ENCODE measurements around the gene HERPUD1. TPM values are rescaled to one million over a fixed set of nuclear protein-coding genes. Genes with fewer than 3 reads are reported as not detected.

HERPUD1 gene
- total RNA-seq, 1 experiment from 2014 or later = 45.2 TPM

- H3K36me3 ChIP-seq (ENCODE audit: control insufficient read depth, insufficient read depth, low read length) = no peaks in the 10 kb centered on the region
- ChIA-PET POLR2A (interaction anchor here (0.7 kb wide), 1 partner anchor 74 kb away, joined by 3 read pairs; no protein-coding TSS in a partner anchor), CTCF (no interaction called here)
- no peak for ATAC-seq
- intact Hi-C loops (cut with micrococcal nuclease; ENCODE audit: unreplicated experiment) (no loop called here), in situ Hi-C loops (cut with HindIII; ENCODE audit: low pct_unique_long_range_greater_than_20kb, low sequenced_read_pairs) (no loop called here)
- TF ChIP-seq POLR2AphosphoS5 (IDR thresholded peaks at IDR 0.05; ENCODE audit: low read depth, low read length) = no peak
- no peak for TF ChIP-seq CTCF (IDR thresholded peaks at IDR 0.05)
- TF ChIP-seq, protein P1, sequence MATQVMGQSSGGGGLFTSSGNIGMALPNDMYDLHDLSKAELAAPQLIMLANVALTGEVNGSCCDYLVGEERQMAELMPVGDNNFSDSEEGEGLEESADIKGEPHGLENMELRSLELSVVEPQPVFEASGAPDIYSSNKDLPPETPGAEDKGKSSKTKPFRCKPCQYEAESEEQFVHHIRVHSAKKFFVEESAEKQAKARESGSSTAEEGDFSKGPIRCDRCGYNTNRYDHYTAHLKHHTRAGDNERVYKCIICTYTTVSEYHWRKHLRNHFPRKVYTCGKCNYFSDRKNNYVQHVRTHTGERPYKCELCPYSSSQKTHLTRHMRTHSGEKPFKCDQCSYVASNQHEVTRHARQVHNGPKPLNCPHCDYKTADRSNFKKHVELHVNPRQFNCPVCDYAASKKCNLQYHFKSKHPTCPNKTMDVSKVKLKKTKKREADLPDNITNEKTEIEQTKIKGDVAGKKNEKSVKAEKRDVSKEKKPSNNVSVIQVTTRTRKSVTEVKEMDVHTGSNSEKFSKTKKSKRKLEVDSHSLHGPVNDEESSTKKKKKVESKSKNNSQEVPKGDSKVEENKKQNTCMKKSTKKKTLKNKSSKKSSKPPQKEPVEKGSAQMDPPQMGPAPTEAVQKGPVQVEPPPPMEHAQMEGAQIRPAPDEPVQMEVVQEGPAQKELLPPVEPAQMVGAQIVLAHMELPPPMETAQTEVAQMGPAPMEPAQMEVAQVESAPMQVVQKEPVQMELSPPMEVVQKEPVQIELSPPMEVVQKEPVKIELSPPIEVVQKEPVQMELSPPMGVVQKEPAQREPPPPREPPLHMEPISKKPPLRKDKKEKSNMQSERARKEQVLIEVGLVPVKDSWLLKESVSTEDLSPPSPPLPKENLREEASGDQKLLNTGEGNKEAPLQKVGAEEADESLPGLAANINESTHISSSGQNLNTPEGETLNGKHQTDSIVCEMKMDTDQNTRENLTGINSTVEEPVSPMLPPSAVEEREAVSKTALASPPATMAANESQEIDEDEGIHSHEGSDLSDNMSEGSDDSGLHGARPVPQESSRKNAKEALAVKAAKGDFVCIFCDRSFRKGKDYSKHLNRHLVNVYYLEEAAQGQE (IDR thresholded peaks at IDR 0.05; ENCODE audit: insufficient read depth in 1 of 2, low read depth in 2 of 2, low read length in 1 of 2) = no peak
- no peak for TF ChIP-seq TCF7L2 (IDR thresholded peaks at IDR 0.05; ENCODE audit: low read depth, low read length)
- TF ChIP-seq SIN3A (IDR thresholded peaks at IDR 0.05; ENCODE audit: borderline replicate concordance, insufficient read depth, low read depth, low read length) = no peak
- H3K27me3 ChIP-seq (ENCODE audit: control insufficient read depth, insufficient read depth, low read length) = no peaks in the 10 kb centered on the region
- DNase-seq (ENCODE audit: low read depth, low spot score) = no peak
- BruUV-seq (replicated peaks) = no TSS peak
- H3K9me3 ChIP-seq (ENCODE audit: control insufficient read depth, insufficient read depth, low read depth, low read length) = no peaks in the 10 kb centered on the region
- H3K27ac ChIP-seq (ENCODE audit: low read length) = no peak overlapping the region
- no peak overlapping the region for H3K4me3 ChIP-seq (ENCODE audit: low read depth in 2 of 2, low read length in 2 of 2)
- H3K4me1 ChIP-seq (ENCODE audit: control insufficient read depth, insufficient read depth, low read length) = no peaks in the 10 kb centered on the region
Measured at GRCh38 chr16:56896244-56896643, 35.7 kb upstream of the HERPUD1 start.

DNA sequence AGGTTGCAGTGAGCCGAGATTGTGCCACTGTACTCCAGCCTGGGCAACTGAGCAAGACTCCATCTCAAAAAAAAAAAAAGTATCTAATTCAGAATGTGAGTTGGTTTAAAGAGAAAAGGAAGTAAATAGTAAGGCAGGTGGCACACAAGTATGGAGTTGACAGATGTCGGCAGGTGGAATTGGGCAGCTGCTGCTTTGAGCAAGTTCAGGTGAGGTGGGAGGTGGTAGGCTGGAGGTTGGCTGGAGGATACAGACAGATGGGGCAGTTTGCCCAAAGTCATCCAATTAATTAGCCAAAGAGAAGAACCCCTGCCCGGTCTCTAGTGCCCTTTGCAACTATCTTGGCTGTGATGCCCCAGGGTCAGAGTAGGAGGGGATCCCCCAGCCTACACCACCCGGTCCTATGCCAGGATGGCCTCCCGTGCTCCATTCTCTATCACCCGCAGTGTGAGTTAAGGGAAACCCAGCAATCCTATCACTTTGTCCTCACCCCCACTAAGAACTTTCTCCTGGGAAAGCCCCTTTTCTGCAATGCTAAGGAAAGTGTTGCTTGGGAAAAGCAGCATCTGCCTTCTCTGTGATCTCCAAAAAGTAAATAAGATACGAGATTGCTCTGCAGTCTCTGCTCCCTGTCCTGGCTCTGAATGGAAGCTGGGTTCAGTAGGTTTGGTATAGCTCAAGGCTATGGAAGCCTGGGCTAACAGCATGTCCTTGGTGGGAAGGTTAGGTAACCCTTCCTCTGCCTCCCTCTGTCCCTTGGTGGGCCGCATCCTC is 34.7 kb upstream of the HERPUD1 start:
- Histone ChIP-seq H3K36me3 (ENCODE audit: control insufficient read depth, insufficient read depth, low read length) (no peaks in the 10 kb centered on the region), H3K9me3 (ENCODE audit: control insufficient read depth, insufficient read depth, low read depth, low read length) (no peaks in the 10 kb centered on the region), H3K4me1 (ENCODE audit: control insufficient read depth, insufficient read depth, low read length) (no peaks in the 10 kb centered on the region), H3K27me3 (ENCODE audit: control insufficient read depth, insufficient read depth, low read length) (no peaks in the 10 kb centered on the region), H3K27ac (ENCODE audit: low read length) (no peak overlapping the region), H3K4me3 (ENCODE audit: low read depth in 2 of 2, low read length in 2 of 2) (no peak overlapping the region)
- intact Hi-C loops (cut with micrococcal nuclease; ENCODE audit: unreplicated experiment) = no loop called here
- ChIA-PET POLR2A (interaction anchor here (0.7 kb wide), 1 partner anchor 73 kb away, joined by 3 read pairs; no protein-coding TSS in a partner anchor), CTCF (no interaction called here)
- ATAC-seq = no peak
- TF ChIP-seq, protein P1 (IDR thresholded peaks at IDR 0.05; ENCODE audit: insufficient read depth in 1 of 2, low read depth in 2 of 2, low read length in 1 of 2) = no peak
- in situ Hi-C loops (cut with HindIII; ENCODE audit: low pct_unique_long_range_greater_than_20kb, low sequenced_read_pairs) = no loop called here
- BruUV-seq (replicated peaks) = no TSS peak
- no peak for DNase-seq (ENCODE audit: low read depth, low spot score)
